Astrocyte of the cerebellum (primary cell): Measurements from ENCODE around the gene LAMTOR2.

Experiments used
- DNase-seq: peaks from one replicate; pipeline ENCODE4 v3.0.0-alpha.2; 2011; ENCODE audit warnings: low read depth
- H3K4me3 ChIP-seq: 2 replicates; pipeline ENCODE4 v1.5.1; 2011; ENCODE audit warnings: mild to moderate bottlenecking, low read depth, low read length, moderate library complexity
- in situ Hi-C: cut with HindIII; loops from 2 replicates; pipeline ENCODE4 v1.10.0; 2017; ENCODE audit warnings: low sequenced_read_pairs
- TF ChIP-seq, protein P1 (sequence below): IDR thresholded peaks from 2 replicates; pipeline ENCODE4 v1.5.1; 2012; ENCODE audit warnings: low read length, low read depth, moderate library complexity, mild to moderate bottlenecking; ENCODE audit errors: missing control alignments

Gene LAMTOR2

DNA sequence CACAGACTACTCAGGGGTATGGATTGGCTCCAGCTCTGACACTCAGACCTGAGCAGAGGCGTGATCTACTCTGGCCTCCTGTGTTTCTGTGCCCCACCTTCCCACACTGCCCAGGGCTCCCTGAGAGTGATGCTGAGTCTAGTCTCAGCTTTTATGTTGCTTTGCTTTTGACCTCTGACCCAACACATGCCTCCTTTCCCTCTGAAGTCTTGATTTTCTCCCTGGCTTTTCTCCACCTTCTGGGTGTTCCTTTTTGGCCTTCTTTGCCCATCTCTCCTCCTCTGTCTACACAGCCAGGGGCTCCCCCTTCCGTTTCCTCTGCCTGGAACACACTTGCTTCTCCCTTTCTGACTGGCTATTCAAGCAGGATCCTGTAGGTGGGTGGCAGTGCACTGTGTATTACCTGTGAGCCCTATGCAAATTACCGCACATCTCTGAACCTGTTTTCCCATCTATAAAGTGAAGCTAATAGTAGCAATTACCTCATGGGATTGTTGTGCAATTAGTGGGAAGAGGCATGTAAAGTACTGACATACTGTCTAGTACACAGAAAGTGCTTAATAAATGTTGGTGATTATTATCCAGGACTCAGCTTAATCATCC, 41.4 kb downstream of the LAMTOR2 start:
- TF ChIP-seq, protein P1, sequence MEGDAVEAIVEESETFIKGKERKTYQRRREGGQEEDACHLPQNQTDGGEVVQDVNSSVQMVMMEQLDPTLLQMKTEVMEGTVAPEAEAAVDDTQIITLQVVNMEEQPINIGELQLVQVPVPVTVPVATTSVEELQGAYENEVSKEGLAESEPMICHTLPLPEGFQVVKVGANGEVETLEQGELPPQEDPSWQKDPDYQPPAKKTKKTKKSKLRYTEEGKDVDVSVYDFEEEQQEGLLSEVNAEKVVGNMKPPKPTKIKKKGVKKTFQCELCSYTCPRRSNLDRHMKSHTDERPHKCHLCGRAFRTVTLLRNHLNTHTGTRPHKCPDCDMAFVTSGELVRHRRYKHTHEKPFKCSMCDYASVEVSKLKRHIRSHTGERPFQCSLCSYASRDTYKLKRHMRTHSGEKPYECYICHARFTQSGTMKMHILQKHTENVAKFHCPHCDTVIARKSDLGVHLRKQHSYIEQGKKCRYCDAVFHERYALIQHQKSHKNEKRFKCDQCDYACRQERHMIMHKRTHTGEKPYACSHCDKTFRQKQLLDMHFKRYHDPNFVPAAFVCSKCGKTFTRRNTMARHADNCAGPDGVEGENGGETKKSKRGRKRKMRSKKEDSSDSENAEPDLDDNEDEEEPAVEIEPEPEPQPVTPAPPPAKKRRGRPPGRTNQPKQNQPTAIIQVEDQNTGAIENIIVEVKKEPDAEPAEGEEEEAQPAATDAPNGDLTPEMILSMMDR: no peak
- H3K4me3 ChIP-seq: no peak overlapping the region
- no peak for DNase-seq
- in situ Hi-C loops: no loop called here

DNA sequence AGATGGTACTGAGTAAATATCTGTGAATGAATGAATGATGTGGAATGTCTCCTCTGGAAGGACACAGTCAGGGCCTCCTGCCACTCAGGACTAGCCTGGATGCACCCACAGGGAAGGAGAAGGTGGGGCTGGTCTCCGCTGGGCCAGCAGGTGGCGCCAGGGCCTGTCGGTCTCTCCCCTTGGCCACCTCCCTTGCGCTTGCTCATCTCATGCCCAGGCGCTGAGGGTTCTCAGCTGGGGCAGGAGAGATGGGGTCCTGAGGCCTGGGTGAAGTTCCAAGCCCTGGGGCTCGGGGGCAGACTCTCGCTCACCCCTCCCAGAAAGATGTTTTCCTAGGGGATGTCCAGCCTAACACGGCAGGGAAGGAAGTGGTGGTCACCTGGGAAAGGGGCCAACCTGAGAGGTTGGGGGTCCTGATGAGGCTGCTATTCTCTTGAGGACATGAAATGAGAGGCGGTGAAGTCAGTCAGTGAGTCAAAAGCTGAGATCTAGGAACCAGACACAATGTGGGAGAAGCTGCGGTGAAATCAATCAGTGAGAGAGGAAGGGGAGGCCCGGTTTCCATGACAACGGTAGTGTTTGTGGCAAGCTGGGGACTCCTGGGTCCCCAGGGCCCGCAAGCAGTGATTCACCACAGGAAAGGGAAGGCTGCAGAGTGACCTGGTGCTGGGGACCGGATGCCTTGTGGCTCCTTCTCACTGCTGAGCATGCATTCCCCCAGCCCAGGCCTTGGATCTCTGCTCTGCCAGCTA, 42.2 kb downstream of the LAMTOR2 start:
- DNase-seq: peak; percentile 68
- in situ Hi-C loops: no loop called here
- TF ChIP-seq, protein P1: peak; percentile 97
- H3K4me3 ChIP-seq: no peak overlapping the region

DNA sequence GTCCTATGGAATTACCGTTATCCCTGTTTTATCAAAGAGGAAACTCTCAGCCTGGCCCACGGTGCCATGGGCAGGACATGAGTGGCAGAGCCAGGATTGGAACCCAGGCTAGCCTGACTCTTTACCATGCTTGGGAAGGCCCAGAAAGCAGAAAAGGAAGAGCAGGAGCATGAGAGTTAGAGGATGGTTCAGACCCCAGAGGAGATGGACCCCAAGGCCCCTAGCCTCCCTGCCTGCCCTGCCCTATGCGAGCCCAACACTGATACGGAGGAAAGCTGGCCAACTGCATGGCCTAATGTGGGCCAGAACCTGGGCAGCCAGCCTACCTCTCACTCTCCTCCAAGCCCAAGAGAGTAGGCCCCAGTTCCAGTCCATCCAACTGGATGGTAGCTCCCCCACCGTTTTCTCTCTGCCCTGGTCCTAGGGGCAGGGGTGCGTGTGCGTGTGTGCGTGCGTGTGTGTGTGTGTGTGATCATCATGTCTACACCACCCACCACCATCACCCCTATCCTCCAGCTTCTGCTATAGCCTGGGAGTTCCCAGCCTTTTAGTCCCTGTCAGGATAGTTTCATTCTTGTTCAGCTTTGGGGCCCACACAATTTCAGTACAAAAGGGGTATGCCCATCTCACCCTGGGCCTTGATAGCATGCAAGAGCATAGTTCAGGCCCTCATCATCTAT, 43.1 kb downstream of the LAMTOR2 start:
- in situ Hi-C loops: no loop called here
- DNase-seq: no peak
- TF ChIP-seq, protein P1: no peak
- H3K4me3 ChIP-seq: no peak overlapping the region

DNA sequence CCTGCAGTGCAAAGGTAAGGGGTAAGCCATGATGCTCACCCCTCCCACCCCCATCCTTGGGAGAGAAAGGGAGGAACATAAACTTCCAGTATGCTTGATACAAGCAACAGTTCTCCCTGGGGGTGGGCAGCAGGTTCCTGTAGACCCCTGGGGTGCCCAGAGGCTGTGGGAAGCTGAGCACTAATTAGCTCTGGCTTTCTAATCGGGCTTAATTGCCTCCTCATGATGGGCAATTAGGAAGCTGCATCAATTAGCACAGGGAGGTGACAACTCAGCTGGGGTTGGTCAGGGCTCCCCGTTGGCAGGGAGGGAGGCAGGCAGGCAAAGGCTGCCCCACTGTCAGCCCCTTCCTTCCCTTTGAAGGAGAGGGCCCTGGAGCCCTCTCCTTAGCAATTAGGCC, 44.2 kb downstream of the LAMTOR2 start:
- no peak overlapping the region for H3K4me3 ChIP-seq
- DNase-seq: no peak
- TF ChIP-seq, protein P1: no peak
- in situ Hi-C loops: no loop called here

DNA sequence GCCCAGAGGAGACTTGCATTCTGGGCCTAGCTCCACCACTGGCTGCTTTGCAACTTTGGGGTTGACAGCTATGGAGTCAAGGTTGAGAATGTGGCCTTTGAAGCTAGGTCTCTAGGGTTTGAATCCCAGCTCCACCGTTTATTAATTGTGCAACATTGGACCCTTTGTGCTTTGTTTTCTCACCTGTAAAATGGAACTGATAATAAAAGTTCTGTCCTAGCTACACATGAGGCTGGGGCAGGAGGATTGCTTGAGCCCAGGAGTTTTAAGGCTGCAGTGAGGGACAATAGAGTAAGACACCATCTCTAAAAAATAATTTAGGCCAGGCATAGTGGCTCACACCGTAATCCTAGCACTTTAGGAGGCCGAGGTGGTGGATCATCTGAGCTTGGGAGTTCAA, 44.7 kb downstream of the LAMTOR2 start:
- TF ChIP-seq, protein P1: no peak
- no peak overlapping the region for H3K4me3 ChIP-seq
- in situ Hi-C loops: no loop called here
- no peak for DNase-seq

DNA sequence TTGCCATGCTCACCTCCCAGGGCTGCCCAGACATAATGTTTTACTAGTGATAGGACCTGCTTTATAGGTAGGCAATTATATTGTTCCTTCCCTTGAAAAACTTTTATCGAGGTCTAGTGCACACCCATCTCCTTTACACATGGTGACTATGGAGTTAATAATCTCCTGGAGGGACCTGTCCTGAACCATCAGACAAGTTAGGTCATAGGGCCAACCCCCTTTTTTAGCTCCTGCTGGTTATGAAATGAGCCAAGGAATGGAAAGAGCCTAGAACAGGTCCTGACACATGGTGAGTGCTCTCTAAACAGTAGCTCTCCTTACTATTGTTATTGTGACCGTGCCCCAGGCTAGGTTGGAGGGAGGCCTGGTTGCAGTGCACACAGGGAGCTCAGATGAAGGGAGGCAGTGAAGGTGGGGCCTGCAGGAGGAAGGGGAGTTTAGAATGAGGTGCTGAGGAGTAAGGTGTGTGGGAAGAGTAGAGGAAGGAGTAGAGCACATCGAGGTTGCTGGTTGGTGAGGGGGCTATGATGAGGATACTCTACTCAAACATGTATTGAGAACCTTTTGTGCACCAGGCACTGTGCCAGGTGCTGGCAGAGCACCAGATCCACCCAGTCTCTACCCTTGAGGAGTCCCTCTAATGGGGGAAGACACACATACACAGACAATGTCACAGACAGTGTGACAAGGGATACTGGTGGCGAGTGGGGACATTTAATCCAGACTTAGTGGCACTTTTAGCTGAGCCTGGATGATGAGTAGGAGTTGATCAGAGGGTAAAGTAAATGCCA, 45.8 kb downstream of the LAMTOR2 start:
- TF ChIP-seq, protein P1: no peak
- no peak overlapping the region for H3K4me3 ChIP-seq
- DNase-seq: no peak
- in situ Hi-C loops: no loop called here
